Bronchial epithelial cell (primary cell): ENCODE measurements around the gene ESYT1. TPM values are rescaled to one million over a fixed set of nuclear protein-coding genes. Genes with fewer than 3 reads are reported as not detected.

Experiments
- DNase-seq: peaks from one replicate; pipeline ENCODE4 v3.0.0-alpha.2; 2010; ENCODE audit warnings: low read depth
- FAIRE-seq: peaks from 2 replicates; lab custom pipeline; 2011; peaks lifted over from hg19 to GRCh38; lab: Jason Lieb, UNC
- H3K27me3 ChIP-seq: 2 replicates; pipeline ENCODE4 v1.5.1; 2011; ENCODE audit warnings: low read length; ENCODE audit not compliant: control insufficient read depth, insufficient read depth
- H3K36me3 ChIP-seq: 2 replicates; pipeline ENCODE4 v1.5.1; 2011; ENCODE audit warnings: low read length; ENCODE audit not compliant: control insufficient read depth, insufficient read depth
- H3K4me3 ChIP-seq: 2 replicates; pipeline ENCODE4 v1.5.1; 2011; ENCODE audit warnings: mild to moderate bottlenecking, low read depth, low read length, control low read depth
- CTCF ChIP-seq: IDR thresholded peaks from 2 replicates; pipeline ENCODE4 v1.5.1; 2011; ENCODE audit warnings: mild to moderate bottlenecking, moderate library complexity, low read length, control low read depth, inconsistent platforms; ENCODE audit not compliant: insufficient read depth, severe bottlenecking
- total RNA-seq: library from RNA; depleted of rRNA; stranded (reverse); fragments of >200 nt; gene quantifications from 2 replicates; pipeline ENCODE4 v1.2.1, GENCODE V29; 2014

ESYT1 gene
- total RNA-seq, 1 donor from 2014 or later, result 253 TPM

- peaks cover 23% of the 10 kb centered on the region for H3K36me3 ChIP-seq
- H3K27me3 ChIP-seq, result no peaks in the 10 kb centered on the region
- DNase-seq (no peak), FAIRE-seq (no peak)
- TF ChIP-seq CTCF, result no peak
- H3K4me3 ChIP-seq, result no peak overlapping the region
Measured at GRCh38 chr12:56101045-56101444, 27.0 kb upstream of the ESYT1 start.

- FAIRE-seq (no peak), DNase-seq (no peak)
- H3K4me3 ChIP-seq, result no peak overlapping the region
- H3K36me3 ChIP-seq, result peaks cover 19% of the 10 kb centered on the region
- no peaks in the 10 kb centered on the region for H3K27me3 ChIP-seq
- TF ChIP-seq CTCF, result no peak
Measured at GRCh38 chr12:56102683-56103065, 25.4 kb upstream of the ESYT1 start.

GRCh38 chr12:56103066-56103711, 24.9 kb upstream of the ESYT1 start:
- peak overlapping the region; percentile 91 for H3K4me3 ChIP-seq
- FAIRE-seq (no peak), DNase-seq (no peak)
- no peak for TF ChIP-seq CTCF
- H3K27me3 ChIP-seq, result no peaks in the 10 kb centered on the region
- H3K36me3 ChIP-seq, result peaks cover 17% of the 10 kb centered on the region

GRCh38 chr12:56103823-56104108, 24.3 kb upstream of the ESYT1 start:
- no peak for FAIRE-seq
- H3K36me3 ChIP-seq, result peaks cover 16% of the 10 kb centered on the region

GRCh38 chr12:56104109-56104814, 23.8 kb upstream of the ESYT1 start, which contains the start of gene PA2G4:
PA2G4 (plus strand) TSS chr12:56104559; CDS start chr12:56104738, 179 bp downstream.
- no peak for TF ChIP-seq CTCF
- DNase-seq, result peak; percentile 98

More at GRCh38 chr12:56103823-56104108, 24.3 kb upstream of the ESYT1 start:
- H3K4me3 ChIP-seq, result peak overlapping the region; percentile 91
- H3K27me3 ChIP-seq, result no peaks in the 10 kb centered on the region
- no peak for TF ChIP-seq CTCF
- DNase-seq, result no peak

More at GRCh38 chr12:56104109-56104814, 23.8 kb upstream of the ESYT1 start, which contains the start of gene PA2G4:
- Histone ChIP-seq H3K36me3 (peaks cover 14% of the 10 kb centered on the region), H3K4me3 (peak within 1 kb of the TSS; percentile 91), H3K27me3 (no peaks in the 10 kb centered on the region)
- FAIRE-seq, result no peak
